HL-60/S4 treated with retinoic acid at 250 ng/mL for 4 days and 3 days (cell line): ENCODE measurements around the gene PILRA.
"Not testable (repeated sequence)": the region's sequence is repeated elsewhere in the genome, so short reads cannot be mapped to it uniquely, and the experiment has no call there.

Experiments used
- in situ Hi-C: fragments of 300-500 bp; cut with MboI; formaldehyde crosslinking; loops from 2 replicates; pipeline ENCODE4 v1.7.0; 2022; ENCODE audit warnings: low sequenced_read_pairs

The PILRA gene

DNA sequence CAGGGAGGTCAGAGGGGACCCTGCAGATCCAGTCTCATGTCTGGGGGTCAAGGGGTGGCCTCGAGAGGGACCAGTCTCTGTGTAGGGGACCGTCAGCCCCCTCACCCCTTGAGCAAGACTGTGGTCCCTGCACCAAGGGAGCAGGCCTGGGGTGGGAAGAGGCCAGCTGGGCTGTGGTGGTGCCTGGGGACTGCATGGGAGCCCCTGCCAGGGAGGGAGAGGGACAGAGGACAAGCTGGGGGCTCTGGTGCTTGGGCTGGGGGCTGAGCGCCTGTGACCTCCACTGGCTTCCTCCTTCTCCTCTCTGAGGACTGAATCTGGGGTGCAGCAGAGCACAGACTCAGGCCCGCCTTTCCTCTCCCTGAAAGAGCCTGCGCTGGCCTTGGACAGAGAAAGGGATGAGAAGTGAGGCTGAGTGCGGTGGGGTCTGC is 16.1 kb upstream of the PILRA start:
- in situ Hi-C loops = no loop called here

DNA sequence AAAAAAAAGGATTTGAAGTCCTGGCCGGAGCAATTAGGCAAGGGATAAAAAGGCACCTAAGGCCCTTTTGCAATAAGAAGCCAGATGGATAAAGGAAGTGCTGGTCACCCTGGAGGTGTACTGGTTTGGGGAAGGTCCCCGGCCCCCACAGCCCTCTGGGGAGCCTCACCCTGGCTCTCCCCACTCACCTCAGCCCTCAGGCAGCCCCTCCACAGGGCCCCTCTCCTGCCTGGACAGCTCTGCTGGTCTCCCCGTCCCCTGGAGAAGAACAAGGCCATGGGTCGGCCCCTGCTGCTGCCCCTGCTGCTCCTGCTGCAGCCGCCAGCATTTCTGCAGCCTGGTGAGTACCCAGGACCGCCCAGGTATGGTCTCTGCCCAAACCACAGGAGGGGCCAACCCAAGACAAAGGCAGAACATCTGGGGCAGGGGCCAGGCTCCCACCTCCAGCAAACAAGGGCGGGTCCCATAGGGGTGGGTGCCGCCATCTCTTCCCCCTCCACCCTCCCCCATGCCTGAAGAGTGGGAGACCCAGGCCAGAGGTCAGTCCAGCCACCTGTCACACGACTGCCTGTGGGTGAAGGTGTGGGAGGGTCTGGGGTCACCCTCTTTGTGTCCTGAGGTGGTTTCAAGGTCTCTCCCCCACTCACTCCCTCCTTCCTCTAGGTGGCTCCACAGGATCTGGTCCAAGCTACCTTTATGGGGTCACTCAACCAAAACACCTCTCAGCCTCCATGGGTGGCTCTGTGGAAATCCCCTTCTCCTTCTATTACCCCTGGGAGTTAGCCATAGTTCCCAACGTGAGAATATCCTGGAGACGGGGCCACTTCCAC is 15.0 kb upstream of the PILRA start, which contains the start of gene PILRB:
PILRB (plus strand) TSS at position 91 of the 830 bp plus-strand sequence; CDS start at position 277, 186 bp downstream.
- in situ Hi-C loops = no loop called here

DNA sequence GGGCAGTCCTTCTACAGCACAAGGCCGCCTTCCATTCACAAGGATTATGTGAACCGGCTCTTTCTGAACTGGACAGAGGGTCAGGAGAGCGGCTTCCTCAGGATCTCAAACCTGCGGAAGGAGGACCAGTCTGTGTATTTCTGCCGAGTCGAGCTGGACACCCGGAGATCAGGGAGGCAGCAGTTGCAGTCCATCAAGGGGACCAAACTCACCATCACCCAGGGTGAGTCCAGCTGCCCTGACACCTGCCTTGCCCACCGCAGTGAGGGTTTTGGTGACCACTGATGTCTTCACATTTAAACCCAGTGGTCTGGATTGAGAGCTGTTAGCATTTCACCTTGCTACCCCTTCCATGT is 14.5 kb upstream of the PILRA start:
- in situ Hi-C loops = no loop called here

DNA sequence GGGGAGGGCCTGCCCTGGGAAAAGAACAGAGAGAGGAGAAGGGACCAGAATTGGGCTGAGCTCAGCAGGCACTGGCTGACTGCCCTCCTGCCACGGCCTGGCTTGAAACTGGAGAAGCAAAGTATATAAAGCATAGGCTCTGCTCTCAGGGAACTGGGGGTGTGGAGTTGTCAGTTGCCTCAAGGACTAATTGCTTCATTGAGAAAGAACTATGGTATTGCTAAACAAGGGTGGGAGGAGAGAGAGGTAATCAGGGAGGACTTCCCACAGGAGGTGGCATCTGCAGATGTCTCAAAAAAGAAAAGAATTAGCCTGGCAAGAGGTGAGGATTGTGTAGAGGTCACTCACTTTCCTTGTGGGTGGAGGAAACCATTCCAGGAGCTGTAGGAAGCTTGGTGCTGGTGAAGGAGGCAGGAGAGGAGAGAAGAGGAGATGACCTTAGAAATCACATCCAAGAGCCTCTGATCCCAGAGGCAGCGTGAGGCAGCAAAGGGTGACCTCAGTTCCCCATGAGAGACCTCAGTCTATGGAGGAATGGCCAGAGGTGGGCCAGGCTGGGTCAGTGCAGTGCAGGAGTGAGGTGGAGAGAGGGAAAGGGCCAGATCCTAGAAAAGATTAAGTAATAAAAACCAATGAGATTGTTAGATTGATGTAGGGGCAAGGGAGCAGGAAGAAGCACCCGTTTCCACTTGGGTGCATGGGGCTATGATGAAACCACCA is 13.0 kb upstream of the PILRA start:
- in situ Hi-C loops = no loop called here

DNA sequence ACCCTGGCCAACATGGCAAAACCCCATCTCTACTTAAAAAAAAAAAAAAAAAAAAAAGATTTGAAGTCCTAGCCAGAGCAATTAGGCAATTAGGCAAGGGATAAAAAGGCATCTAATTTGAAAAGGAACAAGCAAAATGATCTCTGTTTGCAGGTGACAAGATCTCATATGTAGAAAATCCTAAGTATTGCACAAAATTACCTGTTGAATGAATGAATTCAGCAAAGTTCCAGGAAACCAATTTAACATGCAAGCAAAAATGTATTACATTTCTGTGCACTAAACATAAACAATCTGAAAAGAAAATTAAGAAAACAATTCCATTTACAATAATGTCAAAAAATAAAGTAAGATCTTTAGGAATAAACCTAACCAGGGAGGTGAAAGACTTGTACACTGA is 10.2 kb upstream of the PILRA start:
- in situ Hi-C loops = no loop called here

DNA sequence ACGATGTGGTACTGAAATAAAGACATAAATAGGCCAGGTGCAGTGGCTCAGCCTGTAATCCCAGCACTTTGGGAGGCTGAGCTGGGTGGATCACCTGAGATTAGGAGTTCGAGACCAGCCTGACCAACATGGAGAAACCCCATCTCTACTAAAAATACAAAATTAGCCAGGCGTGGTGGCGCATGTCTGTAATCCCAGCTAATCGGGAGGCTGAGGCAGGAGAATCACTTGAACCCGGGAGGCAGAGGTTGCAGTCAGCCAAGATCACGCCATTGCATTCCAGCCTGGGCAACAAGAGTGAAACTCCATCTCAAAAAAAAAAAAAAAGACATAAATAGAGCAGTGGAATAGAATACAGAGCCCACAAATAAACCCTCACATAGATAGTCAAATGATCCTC is 9.5 kb upstream of the PILRA start:
- in situ Hi-C loops = not testable (repeated sequence)

DNA sequence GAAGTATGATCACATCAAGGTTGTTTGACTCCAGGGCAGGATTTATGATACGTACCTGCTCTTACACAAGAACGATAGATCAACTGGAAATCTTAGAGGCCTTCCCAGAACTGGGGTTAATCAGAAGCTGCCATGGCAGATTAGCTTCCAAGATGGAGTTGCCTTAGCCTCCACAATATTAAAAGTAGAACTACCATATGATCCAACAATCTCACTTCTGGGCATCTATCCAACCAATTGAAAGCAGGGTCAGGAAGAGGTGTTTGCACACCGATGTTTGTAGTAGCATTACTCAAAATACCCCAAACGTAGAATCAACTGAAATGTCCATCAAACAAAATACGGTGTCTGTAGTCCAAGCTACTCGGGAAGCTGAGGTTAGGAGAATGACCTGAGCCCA is 8.8 kb upstream of the PILRA start:
- in situ Hi-C loops = no loop called here

DNA sequence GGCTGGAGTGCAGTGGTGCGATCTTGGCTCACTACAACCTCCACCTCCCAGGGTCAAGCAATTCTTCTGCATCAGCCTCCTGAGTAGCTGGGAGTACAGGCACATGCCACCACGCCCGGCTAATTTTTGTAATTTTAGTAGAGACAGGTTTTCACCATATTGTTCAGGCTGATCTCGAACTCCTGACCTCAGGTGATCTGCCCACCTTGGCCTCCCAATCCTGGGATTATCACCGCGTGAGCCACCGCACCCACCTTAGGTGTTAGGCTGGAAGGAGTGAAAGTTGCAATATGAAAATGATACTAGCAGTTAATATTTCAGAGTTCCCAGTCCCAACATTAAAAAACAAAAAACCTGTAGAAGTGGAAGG is 7.3 kb upstream of the PILRA start:
- in situ Hi-C loops = not testable (repeated sequence)

DNA sequence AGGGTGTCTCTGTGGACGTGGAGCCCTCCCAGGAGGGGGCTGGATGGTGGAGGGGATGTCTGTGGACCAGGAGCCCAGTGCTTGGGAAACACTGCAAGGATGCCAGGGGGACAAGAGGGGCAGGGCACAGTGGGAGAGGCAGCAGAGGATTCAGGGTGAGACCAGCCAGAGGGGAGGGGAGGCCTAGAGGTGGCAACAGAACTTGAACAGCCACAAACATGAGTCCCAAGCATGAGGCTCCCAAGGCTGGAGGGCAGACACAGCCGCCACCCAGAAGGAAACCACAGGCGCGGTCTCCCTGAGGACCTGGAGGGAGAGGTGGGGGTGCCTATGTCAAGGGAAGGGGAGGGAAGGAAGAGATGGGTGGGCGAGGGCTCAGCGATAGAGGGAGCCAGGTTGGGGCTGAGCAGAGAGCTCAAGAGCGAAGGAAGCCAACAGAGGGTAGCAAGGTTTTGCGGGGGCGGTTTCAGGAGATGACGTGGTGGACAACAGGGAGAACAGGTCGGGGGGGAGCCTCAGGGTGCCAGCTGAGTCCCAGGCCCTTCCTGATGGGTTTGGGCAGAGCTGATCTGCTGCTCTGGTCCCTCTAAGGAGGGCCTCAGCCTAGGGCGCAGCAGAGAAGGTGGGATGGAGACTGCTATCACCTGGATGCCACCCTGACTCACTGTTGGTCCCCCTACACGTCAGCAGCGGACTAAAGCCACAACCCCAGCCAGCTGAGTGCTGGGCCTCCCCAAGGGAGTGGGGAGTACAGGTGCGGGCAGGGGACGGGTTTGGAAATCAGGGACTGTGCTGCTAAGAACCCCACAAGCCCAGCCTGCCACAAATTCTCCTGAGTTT is 6.7 kb upstream of the PILRA start:
- in situ Hi-C loops = no loop called here

DNA sequence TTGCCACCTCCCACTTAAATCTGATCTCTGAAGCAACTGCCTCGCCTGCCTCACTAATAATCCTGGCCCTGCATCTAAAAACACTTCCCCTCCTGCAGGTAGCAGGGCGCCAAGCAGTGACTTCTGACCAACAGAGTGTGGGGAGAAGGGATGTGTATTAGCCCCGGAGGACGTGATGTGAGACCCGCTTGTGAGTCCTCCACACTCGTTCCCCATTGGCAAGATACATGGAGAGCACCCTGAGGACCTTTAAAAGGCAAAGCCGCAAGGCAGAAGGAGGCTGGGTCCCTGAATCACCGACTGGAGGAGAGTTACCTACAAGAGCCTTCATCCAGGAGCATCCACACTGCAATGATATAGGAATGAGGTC is 6.1 kb upstream of the PILRA start:
- in situ Hi-C loops = no loop called here

DNA sequence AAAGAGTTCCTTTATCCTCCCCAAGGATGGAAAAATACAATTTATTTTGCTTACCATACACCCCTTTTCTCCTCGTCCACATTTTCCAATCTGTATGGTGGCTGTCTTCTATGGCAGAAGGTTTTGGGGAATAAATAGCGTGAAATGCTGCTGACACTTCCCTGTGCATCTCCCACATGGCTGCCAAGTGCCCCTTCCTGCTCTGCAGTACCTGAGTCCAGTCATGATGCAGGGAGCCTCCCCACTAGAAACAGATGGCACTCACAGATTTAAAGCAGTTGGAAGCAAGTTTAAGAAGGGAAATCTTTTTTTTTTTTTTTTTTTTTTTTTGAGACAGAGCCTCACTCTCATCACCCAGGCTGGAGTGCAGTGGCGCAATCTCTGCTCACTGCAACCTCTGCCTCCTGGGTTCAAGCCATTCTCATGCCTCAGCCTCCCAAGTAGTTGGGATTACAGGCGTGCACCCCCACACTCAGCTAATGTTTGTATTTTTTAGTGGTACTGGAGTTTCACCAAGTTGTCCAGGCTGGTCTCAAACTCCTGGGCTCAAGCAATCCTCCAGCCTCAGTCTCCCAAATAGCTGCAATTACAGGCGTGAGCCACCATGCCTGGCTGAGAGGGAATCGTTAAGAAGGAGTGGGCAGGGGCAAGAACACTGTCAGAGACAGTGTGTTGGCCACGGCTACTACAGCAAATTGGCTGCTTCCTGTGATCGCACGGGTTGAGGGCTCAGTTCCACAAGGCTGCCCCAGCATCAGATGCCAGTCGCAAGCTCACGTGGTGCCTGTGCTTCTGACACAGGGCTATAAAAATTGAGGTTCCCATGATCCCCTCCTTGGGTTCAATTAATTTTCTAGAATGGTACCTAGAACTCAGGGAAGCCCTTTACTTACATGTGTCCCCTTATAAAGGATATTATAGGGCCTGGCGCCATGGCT is 5.3 kb upstream of the PILRA start:
- in situ Hi-C loops = no loop called here

DNA sequence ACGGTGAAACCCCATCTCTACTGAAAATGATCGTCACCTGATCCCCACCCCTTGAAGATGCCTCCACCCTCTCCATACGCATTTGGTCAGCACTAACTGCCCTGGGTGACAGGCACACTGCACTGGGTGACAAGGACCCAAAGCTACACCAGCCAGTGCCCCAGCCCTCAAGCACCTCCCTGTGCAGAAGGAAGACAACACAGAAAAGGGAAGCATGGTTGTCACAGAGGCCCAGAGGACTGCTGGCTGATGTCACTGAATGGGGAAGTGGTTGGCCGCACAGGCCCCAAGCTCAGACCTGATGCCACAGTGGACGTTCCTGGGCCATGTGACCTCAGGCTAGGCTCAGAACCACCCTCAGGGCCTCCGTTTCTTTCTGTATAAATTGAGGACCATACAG is 4.2 kb upstream of the PILRA start:
- in situ Hi-C loops = no loop called here

DNA sequence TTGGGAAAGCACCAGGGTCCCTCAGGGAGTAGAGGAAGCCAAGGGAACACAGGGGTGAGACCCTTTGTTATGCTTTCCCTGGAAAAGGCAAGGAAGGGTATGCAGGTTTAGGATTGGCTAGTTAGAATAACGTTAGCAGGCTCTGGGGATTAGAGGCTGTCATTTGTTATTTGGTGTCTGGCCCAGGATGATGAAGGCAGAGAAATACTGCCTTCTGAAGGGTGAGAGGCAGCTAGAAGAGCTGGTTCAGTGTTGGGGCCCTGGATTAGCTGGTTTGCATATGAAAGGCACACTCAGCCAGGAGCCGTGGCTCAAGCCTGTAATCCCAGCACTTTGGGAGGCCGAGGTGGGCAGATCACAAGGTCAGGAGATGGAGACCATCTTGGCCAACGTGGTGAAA is 3.0 kb upstream of the PILRA start:
- in situ Hi-C loops = no loop called here

DNA sequence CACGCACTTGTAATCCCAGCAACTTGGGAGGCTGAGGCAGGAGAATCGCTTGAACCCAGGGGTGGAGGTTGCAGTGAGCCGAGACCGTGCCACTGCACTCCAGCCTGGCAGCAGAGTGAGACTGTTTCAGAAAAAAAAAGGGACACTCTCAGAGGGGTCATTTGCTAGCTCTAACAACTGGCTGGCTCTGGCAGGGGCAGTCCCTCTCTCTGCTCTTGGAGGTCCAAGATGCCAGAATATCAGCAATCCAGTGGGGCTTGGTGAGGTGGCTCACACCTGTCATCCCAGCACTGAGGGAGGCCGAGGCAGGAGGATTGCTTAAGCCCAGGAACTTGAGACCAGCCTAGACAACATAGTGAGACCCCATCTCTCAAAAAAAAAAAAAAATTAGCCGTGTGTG is 2.5 kb upstream of the PILRA start:
- in situ Hi-C loops = no loop called here

DNA sequence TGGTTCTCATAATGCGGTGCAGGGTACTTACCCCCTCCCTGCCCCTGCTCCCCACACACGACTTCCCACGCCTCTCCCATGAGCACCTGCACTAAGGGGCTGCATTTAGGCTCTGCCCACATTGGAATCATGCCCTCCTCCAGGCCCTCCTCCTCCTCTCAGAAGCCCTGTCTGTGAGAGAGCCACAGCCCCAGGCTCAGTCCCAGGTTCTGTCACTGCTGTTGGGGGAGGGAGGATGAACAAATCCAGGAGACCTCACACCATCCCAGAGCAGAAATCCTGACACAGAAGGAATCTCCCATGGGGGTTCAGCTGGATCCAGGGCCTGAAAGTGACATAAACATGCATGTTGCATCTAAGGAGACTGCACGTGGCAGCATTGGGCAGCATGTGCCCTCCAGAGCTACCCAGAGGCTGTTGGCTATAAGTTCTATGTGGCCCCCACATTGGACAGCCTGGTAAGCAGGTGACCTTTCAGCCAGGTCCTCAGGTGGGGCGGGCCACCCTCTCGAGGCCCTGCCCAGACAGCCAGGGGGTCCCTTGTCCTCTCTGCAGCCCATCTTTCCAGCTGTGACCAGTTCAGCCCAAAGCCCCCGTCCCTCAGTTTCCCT is 1.6 kb upstream of the PILRA start:
- in situ Hi-C loops = no loop called here

DNA sequence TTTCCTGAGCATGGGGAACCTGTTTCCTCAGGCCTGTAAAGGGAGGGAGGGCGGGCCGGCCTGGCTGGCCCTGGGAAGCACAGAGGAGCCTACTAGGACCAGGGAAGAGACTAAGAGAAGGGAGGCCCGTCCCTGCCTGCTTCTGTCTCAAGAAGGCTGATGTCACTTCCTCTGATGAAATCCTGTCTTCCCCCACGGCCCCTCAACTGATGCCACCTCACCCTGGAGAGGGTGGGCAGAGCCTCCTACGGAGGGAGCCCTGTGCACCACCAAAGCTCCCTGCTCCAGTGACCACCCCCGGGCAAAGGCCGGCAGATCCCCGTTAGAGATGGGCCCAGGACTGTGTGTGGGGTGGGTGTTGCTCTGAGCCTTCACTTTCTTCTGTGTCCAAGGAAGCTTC is 1.0 kb upstream of the PILRA start:
- in situ Hi-C loops = no loop called here

DNA sequence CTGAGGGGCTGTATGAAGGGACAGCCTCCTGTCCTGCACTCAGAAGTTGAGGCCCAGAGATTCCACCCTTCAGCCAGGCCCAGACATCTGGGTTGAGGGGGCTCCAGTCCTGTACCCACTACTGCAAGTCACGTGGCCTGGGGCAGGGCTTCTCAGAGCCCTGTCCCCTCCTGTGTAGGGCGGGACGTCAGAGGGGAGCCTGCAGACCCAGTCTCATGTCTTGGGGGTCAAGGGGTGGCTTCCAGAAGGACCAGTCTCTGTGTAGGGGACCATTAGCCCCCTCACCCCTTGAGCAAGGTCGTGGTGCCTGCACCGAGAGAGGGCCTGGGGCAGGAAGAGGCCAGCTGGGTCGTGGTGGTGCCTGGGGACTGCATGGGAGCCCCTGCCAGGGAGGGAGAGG is 593 bp upstream of the PILRA start:
- in situ Hi-C loops = no loop called here

DNA sequence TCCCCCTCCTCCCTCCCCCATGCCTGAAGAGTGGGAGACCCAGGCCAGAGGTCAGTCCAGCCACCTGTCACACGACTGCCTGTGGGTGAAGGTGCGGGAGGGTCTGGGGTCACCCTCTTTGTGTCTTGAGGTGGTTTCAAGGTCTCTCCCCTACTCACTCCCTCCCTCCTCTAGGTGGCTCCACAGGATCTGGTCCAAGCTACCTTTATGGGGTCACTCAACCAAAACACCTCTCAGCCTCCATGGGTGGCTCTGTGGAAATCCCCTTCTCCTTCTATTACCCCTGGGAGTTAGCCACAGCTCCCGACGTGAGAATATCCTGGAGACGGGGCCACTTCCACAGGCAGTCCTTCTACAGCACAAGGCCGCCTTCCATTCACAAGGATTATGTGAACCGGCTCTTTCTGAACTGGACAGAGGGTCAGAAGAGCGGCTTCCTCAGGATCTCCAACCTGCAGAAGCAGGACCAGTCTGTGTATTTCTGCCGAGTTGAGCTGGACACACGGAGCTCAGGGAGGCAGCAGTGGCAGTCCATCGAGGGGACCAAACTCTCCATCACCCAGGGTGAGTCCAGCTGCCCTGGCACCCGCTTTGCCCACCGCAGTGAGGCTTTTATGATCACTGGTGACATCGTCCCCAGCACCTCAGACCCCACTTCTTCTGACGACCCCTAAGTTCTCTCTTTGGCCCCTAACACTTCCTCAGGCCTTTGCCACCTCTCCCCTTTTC is 747 bp downstream of the PILRA start:
- in situ Hi-C loops = not testable (repeated sequence)

DNA sequence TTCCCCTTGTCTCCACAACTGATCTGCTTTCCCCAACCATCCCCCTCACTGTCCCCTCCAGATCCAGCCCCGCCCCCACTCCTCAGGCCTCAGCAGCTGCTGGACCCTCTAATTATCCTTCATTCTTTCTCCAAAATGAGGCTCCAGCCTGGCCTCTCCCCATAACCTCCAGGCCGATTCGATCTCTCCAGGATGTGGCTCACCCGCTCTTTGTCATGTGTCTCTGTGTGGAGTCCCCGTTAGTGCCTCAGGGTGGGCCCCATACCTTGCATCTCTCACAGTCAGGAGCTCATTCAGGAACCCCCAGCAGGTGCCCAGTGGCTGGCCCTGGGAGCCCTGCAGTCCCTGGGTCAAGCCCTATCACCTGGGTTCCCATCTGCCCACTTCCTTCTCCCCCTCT is 1.3 kb downstream of the PILRA start:
- in situ Hi-C loops = no loop called here
